NCI-H1417 (cell line): Measurements from ENCODE around the gene PTRH2.
"Not testable (repeated sequence)": the region's sequence is repeated elsewhere in the genome, so short reads cannot be mapped to it uniquely, and the experiment has no call there.

ENCODE experiments used
- DNase-seq, 3 experiments: peaks; one replicate each; lab custom pipeline; 2025; lab: John Stamatoyannopoulos, UW

The PTRH2 gene

GRCh38 chr17:59669411-59669810 lies 37.8 kb downstream of the PTRH2 start:
- DNase-seq: no peak

- no peak for DNase-seq
Measured at GRCh38 chr17:59668816-59669215, 38.4 kb downstream of the PTRH2 start.

DNA sequence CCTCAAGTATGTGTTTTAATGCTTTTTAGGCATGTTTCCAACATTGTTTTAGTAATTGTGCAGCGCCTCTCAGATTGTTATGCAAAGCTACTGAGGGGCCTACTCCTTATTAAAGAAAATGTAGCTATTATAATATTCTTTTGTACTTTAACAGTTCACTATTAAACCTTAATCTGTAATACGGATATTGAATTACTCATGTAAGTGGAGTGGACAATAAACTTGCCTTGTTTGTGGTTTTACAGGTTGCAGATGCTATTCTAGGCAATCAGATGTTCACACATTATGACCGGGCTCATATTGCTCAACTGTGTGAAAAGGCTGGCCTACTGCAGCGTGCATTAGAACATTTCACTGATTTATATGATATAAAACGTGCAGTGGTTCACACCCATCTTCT lies 41.0 kb downstream of the PTRH2 start:
- DNase-seq: peak in 1 of 3 experiments; percentile 60

GRCh38 chr17:59656624-59657023 lies 50.6 kb downstream of the PTRH2 start:
- DNase-seq: not testable (repeated sequence)

GRCh38 chr17:59652119-59652518 lies 55.1 kb downstream of the PTRH2 start:
- no peak for DNase-seq

- DNase-seq: no peak
Measured at GRCh38 chr17:59651346-59651745, 55.9 kb downstream of the PTRH2 start.

DNA sequence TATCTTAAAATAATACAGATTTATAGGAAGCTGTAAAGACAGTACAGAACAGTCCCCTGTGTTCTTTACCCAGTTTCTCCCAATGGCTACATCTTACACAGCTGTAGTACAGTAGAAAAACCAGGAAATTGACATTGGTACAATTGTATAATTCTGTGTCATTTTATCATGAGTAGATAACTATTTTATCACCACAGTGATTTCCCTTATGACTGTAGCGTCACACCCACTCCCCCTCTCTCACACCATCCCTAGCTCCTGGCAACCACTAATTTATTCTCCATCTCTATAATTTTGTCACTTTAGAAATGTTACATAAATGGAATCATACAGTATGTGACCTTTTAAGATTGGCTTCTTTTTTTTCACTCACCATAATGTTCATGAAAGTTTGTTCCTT lies 56.6 kb downstream of the PTRH2 start:
- DNase-seq: no peak

- DNase-seq: no peak
Measured at GRCh38 chr17:59649886-59650285, 57.3 kb downstream of the PTRH2 start.
